Immature natural killer cell (primary cell): ENCODE results near the gene EXOC2. TPM values are rescaled to one million over a fixed set of nuclear protein-coding genes. Genes with fewer than 3 reads are reported as not detected.

Experiments used
- DNase-seq, 3 donors: peaks; one replicate each; pipeline ENCODE4 v3.0.0; 2022; ENCODE audit warnings: mixed read lengths in 1 of 3
- H3K27ac Mint-ChIP-seq, 6 donors: one replicate each; pipeline ENCODE4 v1.8.0; 2020; ENCODE audit warnings: mixed read lengths in 6 of 6, mild to moderate bottlenecking in 5 of 6, inconsistent platforms in 4 of 6, moderate library complexity in 3 of 6
- H3K27me3 Mint-ChIP-seq, 3 donors: one replicate each; pipeline ENCODE4 v1.8.0; 2020 to 2021; ENCODE audit warnings: low read depth in 3 of 3, mild to moderate bottlenecking in 3 of 3, mixed read lengths in 3 of 3, moderate library complexity in 3 of 3, inconsistent platforms in 1 of 3
- H3K36me3 Mint-ChIP-seq, 3 donors: one replicate each; pipeline ENCODE4 v1.8.0; 2020; ENCODE audit warnings: mixed read lengths in 3 of 3, inconsistent platforms in 2 of 3, mild to moderate bottlenecking in 2 of 3
- H3K4me1 Mint-ChIP-seq, 2 donors: one replicate each; pipeline ENCODE4 v1.8.0; 2020; ENCODE audit warnings: inconsistent platforms in 2 of 2, mild to moderate bottlenecking in 2 of 2, mixed read lengths in 2 of 2, moderate library complexity in 1 of 2
- H3K4me3 Mint-ChIP-seq, 5 donors: one replicate each; pipeline ENCODE4 v1.8.0; 2020; ENCODE audit warnings: mild to moderate bottlenecking in 5 of 5, mixed read lengths in 5 of 5, inconsistent platforms in 3 of 5, moderate library complexity in 3 of 5
- H3K9me3 Mint-ChIP-seq, 6 donors: one replicate each; pipeline ENCODE4 v1.8.0; 2020; ENCODE audit warnings: mild to moderate bottlenecking in 6 of 6, mixed read lengths in 6 of 6, inconsistent platforms in 4 of 6, moderate library complexity in 3 of 6
- polyA plus RNA-seq, 3 donors: library from polyadenylated mRNA; unstranded; fragments of 300-500 nt; fragmentation: Illumina TruSeq; gene quantifications; one replicate each; pipeline ENCODE4 v1.2.3, GENCODE V29; 2021

Gene EXOC2
- polyA plus RNA-seq, 3 donors from 2014 or later = 23.8 to 33.8 (median 25.6) TPM

DNA sequence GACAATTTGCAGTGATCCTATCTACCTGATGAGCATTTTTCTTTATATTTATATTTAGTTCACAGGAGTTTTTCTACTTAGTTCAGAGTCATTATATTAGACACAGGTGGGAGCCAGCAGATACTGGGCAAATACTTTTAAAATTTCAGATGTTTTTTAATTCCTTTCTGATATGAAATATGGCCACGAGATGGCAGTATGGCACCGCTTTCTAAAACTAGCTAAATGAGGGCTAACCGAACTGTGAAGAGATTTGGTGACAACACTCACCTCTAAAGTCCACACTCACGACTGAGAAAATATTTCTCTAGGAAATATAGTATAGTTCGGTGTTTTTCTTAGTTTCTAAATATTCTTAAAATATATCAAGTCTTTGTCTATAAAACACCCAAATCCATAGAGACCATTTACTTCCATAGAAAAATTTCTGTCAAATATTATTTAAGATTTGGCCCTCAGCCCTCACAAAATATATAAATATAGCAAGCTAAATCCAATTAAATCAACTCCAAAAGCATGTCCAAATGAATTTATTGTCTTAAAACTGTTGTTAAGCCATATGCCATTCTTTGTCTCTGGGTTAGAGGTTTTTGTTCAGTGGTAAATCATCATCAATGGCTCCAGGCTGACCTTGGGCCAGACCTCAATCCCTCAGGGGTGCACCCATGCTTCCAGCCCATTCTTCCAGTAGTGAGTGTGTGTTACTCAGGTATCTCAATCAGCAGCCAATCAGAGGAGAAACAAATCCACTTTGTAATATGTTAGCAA lies 99.6 kb downstream of the EXOC2 start:
- H3K4me3 Mint-ChIP-seq = no peak overlapping the region

DNA sequence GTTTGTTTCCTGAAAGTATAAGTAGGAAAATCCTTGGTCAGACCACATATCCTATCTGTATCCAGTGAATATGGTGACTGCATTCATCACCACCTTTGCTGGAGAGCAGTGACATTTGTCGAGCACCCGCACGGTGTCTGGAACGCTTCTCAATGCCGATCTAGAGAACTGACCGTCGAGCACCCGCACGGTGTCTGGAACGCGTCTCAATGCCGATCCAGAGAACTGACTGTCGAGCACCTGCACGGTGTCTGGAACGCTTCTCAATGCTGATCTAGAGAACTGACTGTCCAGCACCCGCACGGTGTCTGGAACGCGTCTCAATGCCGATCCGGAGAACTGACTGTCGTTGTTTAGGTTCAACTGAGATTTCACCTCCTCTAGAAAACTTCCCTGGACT lies 103.8 kb downstream of the EXOC2 start:
- Mint-ChIP-seq H3K36me3 (peaks cover 19 to 26% (median 24%) of the 10 kb centered on the region in 3 donors), H3K27me3 (no peaks in the 10 kb centered on the region), H3K9me3 (no peaks in the 10 kb centered on the region), H3K4me3 (no peak overlapping the region), H3K4me1 (no peaks in the 10 kb centered on the region), H3K27ac (no peak overlapping the region)
- no peak for DNase-seq

More for the DNA sequence above, 99.6 kb downstream of the EXOC2 start:
- peaks cover 0 to 1% (median 0%) of the 10 kb centered on the region in 3 donors for H3K27me3 Mint-ChIP-seq
- no peaks in the 10 kb centered on the region for H3K4me1 Mint-ChIP-seq
- H3K9me3 Mint-ChIP-seq = no peaks in the 10 kb centered on the region
- peak overlapping the region in 2 of 6 donors; percentile 7 to 82 for H3K27ac Mint-ChIP-seq
- DNase-seq = peak; percentile 40 to 59 (median 45)
- peaks cover 26 to 31% (median 27%) of the 10 kb centered on the region in 3 donors for H3K36me3 Mint-ChIP-seq

DNA sequence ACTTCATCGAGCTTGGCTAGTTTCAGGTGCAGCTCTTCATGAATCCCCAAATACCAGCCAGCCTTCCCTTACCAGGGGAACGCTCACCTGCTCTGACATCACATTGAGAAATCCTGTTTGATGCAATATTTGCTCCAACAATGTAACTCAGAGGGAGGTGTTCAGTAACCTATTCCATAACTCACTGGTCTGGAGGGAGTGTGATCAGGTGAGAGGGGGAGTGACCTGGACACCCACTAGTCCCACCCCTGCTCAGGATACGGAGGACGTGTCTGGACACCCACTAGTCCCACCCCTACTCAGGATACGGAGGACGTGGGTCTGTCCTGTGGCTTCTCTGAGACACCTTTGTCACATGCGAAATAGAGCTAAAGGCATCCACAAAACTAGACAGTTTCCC lies 106.4 kb downstream of the EXOC2 start:
- no peaks in the 10 kb centered on the region for H3K4me1 Mint-ChIP-seq
- no peaks in the 10 kb centered on the region for H3K9me3 Mint-ChIP-seq
- no peak for DNase-seq
- no peak overlapping the region for H3K4me3 Mint-ChIP-seq
- H3K27ac Mint-ChIP-seq = no peak overlapping the region
- peaks cover 13 to 21% (median 19%) of the 10 kb centered on the region in 3 donors for H3K36me3 Mint-ChIP-seq
- no peaks in the 10 kb centered on the region for H3K27me3 Mint-ChIP-seq

DNA sequence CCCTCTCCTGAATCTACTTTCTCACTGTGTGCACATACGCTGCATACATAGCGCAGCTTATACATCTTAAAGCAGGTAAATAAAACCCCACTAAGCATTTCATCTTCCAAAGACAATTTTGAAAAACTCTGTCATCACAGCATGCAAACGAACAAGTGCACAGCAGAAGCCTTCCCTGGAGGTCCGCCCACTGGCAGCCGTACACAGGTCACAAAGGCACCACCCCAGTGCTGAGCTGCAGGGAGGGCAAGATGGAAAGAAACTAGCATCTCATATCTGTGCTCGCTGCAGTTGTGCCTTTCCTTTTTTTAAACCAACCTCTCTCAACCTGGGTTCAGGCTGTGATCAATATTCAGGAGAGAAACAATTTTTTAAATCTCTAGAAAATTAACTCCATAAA lies 109.3 kb downstream of the EXOC2 start:
- Mint-ChIP-seq H3K4me3 (no peak overlapping the region), H3K36me3 (peaks cover 0 to 2% (median 2%) of the 10 kb centered on the region in 3 donors), H3K27me3 (no peaks in the 10 kb centered on the region), H3K9me3 (no peaks in the 10 kb centered on the region), H3K4me1 (no peaks in the 10 kb centered on the region), H3K27ac (peak overlapping the region in 2 of 6 donors; percentile 11 to 13)
- no peak for DNase-seq

DNA sequence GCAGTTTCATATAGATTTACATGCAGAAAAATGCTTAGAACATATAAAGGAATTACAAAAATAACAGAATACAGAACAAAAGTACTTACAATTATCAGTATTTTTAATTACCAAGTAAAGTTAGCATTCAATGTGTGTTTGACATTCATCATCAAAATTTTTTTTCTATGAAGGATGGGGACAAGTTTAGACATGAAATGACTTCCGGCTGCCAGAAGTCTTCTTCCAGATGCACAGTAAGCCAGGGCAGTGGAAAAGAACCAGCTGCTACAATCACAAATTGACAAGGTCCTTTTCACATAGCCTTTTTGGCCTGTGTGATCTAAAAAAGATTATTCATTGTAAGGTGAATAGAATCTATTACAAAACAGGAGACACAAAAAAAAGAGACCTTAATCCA lies 109.8 kb downstream of the EXOC2 start:
- no peaks in the 10 kb centered on the region for H3K4me1 Mint-ChIP-seq
- no peaks in the 10 kb centered on the region for H3K27me3 Mint-ChIP-seq
- no peak overlapping the region for H3K27ac Mint-ChIP-seq
- H3K36me3 Mint-ChIP-seq = no peaks in the 10 kb centered on the region
- no peak for DNase-seq
- H3K9me3 Mint-ChIP-seq = no peaks in the 10 kb centered on the region
- H3K4me3 Mint-ChIP-seq = no peak overlapping the region

DNA sequence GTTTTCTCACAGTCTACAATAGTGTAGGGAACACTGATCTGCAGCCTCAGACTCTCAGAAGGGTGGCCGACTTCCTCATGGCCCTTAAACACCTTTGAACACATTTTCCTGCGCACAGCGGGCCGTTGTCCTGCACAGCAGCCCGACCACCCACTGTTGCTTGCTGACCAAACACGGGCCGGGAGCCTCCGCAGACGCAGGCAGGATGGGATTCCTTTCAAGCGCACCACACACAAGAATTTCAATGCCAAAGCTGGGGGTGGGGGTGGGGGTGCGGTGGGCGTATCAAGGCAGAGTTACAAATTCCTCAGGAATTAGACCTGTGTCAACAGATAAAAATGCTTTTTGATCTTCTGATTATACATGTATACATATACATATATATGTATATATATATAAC lies 110.6 kb downstream of the EXOC2 start:
- no peak for DNase-seq

DNA sequence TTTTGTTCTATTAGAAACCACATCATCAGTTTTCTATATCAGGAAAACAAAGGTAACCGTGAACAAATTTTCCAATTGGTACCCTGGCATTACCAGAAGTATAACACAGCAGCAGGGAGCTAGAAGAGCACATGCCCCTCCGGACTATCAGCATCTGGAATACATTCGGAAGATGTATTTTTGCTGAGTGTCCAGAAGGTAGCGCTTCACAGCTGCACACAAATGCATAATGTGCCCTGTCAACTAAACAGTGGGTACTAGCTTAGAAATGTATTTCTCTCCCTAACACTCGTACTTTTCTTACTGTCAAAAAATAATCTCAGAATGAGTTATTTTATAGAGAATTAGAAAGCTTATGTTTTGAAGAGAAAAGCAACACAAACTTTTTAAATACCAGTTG lies 113.6 kb downstream of the EXOC2 start:
- Mint-ChIP-seq H3K27ac (no peak overlapping the region), H3K27me3 (no peaks in the 10 kb centered on the region), H3K4me1 (no peaks in the 10 kb centered on the region), H3K9me3 (no peaks in the 10 kb centered on the region), H3K36me3 (peaks cover 6 to 26% (median 15%) of the 10 kb centered on the region in 3 donors), H3K4me3 (no peak overlapping the region)
- DNase-seq = no peak

More for the DNA sequence above, 110.6 kb downstream of the EXOC2 start:
- Mint-ChIP-seq H3K27ac (no peak overlapping the region), H3K36me3 (no peaks in the 10 kb centered on the region), H3K4me1 (no peaks in the 10 kb centered on the region), H3K27me3 (no peaks in the 10 kb centered on the region), H3K4me3 (no peak overlapping the region), H3K9me3 (no peaks in the 10 kb centered on the region)

DNA sequence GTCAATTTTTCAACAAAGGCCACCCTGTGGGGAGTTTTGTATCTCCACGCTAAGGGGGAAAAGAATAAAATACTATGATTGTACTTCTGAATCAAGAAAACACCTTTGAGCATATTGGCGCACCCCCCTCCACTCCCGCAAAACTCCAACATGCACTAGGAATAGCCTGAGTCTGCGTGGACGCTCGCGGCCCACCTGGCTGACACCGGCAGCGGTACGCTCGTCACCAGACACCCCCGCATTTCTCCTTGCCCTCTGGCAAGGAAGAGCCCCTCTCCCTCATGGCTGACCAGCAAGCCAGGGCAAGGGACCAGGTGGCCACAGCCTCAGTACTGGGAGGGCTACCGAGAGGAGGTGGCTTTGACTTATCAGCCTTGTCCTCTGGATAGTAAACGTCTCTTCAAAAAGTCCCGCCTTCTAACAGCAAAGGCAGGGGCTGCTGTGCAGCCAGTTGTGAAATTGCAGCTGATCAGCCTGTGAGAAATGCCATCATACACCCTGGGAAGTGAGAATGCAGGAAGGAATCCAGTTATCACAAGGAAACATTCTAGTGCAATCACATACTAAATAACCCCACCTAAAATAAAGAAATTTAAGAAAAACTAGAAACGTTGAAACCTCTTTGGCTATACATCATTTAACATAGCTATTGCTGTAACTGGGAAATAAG lies 120.2 kb downstream of the EXOC2 start:
- Mint-ChIP-seq H3K9me3 (no peaks in the 10 kb centered on the region), H3K4me1 (no peaks in the 10 kb centered on the region), H3K4me3 (no peak overlapping the region), H3K36me3 (peaks cover 11 to 51% (median 32%) of the 10 kb centered on the region in 3 donors), H3K27ac (no peak overlapping the region), H3K27me3 (no peaks in the 10 kb centered on the region)
- no peak for DNase-seq

DNA sequence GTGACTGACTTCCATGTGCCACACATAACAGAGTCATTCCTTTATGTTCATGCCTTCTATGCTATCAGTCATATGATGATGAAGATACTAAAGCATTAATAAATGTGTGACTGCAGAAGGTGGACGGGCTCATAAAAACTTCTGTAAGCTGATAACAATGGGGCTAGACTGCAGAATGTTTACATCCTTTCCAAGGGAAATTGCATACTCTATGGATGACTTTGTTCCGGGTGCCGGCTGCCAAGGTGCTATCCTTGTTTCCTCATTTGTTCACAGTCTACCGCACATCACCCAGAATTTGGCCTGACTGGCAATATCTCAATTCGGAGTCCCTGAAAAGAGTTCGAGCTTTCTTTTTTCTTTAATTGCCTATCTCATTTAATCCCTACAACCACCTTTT lies 121.0 kb downstream of the EXOC2 start:
- Mint-ChIP-seq H3K27ac (no peak overlapping the region), H3K4me3 (no peak overlapping the region), H3K27me3 (peaks cover 0 to under 1% (median 0%) of the 10 kb centered on the region in 3 donors), H3K9me3 (no peaks in the 10 kb centered on the region), H3K4me1 (no peaks in the 10 kb centered on the region), H3K36me3 (peaks cover 13 to 51% (median 32%) of the 10 kb centered on the region in 3 donors)
- DNase-seq = no peak

DNA sequence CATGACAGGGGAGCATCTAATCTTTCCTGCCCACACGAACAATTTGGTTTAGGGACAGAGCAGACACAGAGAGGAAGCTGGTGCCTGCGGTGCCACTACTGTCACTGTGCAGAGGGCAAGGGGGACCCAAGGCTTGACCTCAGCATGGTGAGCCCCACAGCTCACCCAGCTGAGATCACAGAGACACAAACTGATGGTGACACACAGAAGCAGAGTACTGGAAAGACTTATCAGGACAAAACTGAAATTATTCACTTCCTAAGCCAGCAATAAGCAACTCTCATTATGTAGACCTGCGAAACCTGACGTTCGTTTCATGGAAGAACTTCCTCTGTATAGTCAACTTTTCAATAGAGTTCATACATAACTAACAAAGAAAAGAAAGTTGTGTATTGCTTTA lies 122.1 kb downstream of the EXOC2 start:
- Mint-ChIP-seq H3K4me1 (no peaks in the 10 kb centered on the region), H3K9me3 (no peaks in the 10 kb centered on the region), H3K27me3 (peaks cover 0 to 2% (median 0%) of the 10 kb centered on the region in 3 donors), H3K27ac (no peak overlapping the region), H3K36me3 (peaks cover 12 to 45% (median 29%) of the 10 kb centered on the region in 3 donors), H3K4me3 (no peak overlapping the region)
- no peak for DNase-seq

DNA sequence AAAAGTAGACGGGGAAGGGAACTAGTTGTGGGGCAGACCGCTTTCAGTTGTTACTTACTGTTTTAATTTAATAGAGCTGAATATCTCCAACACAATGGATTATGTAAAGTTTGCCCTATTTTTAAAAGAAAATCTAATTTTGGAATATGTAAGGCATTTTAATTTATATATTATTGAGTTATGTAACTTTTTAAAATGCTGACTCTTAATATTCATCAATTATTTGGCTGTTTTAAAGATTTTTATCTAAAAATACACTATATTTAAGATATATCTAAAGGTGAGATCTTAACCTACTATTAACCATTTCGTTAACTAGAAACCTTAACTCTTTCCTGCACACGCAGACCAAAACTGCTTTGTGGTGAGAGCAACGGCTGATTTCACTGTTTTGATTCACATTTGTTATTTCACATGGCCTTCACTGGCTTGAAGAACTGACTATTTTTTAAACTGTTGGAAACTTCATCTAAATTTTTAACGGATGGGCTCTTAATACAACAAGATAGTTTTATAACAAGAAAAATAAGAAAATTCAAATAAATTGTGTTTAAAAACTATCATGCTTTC lies 123.9 kb downstream of the EXOC2 start:
- peaks cover 10 to 35% (median 20%) of the 10 kb centered on the region in 3 donors for H3K36me3 Mint-ChIP-seq

DNA sequence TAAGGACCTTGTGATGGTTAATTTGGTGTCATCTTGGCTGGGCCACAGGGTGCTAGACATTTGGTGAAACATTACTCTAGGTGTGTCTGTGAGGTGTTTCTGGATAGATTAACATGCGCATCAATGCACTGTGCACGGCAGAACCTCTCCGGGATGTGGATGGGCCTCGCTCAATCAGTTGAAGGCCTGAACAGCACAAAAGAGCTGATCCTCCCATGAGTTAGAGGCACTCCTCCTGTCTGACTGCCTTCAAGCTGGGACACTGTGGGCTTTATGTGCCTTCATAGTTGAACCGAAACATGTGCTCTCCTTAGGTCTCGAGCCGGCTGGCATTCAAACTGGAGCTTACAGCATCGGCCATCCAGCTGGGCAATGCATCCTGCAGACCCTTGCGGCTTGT lies 124.9 kb downstream of the EXOC2 start:
- peaks cover 12 to 37% (median 24%) of the 10 kb centered on the region in 3 donors for H3K36me3 Mint-ChIP-seq

More for the DNA sequence above, 123.9 kb downstream of the EXOC2 start:
- Mint-ChIP-seq H3K4me3 (no peak overlapping the region), H3K27ac (no peak overlapping the region), H3K4me1 (no peaks in the 10 kb centered on the region), H3K9me3 (no peaks in the 10 kb centered on the region), H3K27me3 (peaks cover 0 to 2% (median 0%) of the 10 kb centered on the region in 3 donors)
- DNase-seq = no peak

DNA sequence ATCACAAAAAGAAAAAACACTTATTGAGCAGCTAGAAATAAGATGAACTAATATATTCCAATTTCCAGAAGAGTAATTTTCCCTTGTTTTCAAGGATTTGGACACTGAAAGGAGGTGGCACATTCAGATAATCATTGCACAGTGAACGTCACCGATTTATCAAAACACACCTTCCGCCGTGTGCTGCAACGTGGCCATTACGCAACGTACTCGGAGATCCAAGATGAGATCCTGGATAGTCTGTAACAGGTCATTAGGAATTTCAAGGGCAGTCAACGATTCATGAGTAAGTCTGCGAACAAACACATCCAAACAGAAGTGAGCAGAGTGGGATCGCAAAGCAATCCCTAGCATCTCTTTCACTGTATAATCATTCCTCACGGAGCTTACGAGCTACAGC lies 129.1 kb downstream of the EXOC2 start:
- H3K36me3 Mint-ChIP-seq = peaks cover 8 to 47% (median 14%) of the 10 kb centered on the region in 3 donors

More for the DNA sequence above, 124.9 kb downstream of the EXOC2 start:
- peaks cover 0 to 2% (median 0%) of the 10 kb centered on the region in 3 donors for H3K27me3 Mint-ChIP-seq
- no peak overlapping the region for H3K27ac Mint-ChIP-seq
- H3K9me3 Mint-ChIP-seq = no peaks in the 10 kb centered on the region
- no peak for DNase-seq
- H3K4me3 Mint-ChIP-seq = no peak overlapping the region
- H3K4me1 Mint-ChIP-seq = no peaks in the 10 kb centered on the region

More for the DNA sequence above, 129.1 kb downstream of the EXOC2 start:
- H3K27me3 Mint-ChIP-seq = peaks cover 0 to 2% (median 0%) of the 10 kb centered on the region in 3 donors
- H3K4me3 Mint-ChIP-seq = no peak overlapping the region
- H3K9me3 Mint-ChIP-seq = no peaks in the 10 kb centered on the region
- DNase-seq = no peak
- no peaks in the 10 kb centered on the region for H3K4me1 Mint-ChIP-seq
- H3K27ac Mint-ChIP-seq = no peak overlapping the region
